SW 1271 (cell line): ENCODE data around the gene AMPD3.
A peak's percentile ranks its signal among the peaks of the same experiment; 100 is the strongest.

Experiments
- DNase-seq, 2 experiments: peaks; one replicate each; lab custom pipeline; 2025; lab: John Stamatoyannopoulos, UW

AMPD3 gene

DNA sequence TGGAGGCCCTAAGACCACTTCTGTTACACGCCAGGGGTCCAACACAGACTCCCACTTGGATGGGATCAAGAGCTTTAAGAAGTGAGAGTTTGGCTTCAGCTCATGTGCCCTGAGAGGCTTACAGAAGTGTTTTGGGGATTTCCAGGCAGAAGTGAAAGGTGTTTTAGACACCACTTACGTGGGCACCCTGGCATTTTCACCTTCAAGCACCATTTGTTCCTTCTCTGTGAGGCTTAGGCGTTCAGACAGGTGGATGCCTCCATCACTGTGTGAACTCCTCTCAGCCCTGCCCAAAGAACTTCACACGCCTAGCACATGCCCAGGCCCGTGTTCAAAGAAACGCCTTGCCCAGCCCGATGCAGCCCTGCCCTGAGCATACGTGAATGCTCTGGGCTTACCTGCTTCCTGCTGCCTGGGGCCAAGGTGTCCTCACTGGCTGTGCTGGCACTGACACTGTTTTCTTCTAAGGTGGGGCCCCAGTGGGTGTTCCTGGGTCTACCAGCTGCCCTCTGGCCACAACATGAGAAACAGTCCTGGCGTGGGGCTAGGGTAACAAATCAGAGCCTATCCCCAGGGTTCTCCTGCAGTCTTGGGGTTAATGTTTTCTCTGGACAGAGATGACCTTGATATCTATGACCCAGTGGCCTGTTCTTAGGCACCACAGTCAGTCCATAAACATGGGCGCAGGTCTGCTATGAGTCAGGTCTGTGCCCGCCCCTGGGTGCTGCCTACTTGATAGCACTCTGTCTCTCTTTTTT, 34.0 kb downstream of the AMPD3 start:
- no peak for DNase-seq

DNA sequence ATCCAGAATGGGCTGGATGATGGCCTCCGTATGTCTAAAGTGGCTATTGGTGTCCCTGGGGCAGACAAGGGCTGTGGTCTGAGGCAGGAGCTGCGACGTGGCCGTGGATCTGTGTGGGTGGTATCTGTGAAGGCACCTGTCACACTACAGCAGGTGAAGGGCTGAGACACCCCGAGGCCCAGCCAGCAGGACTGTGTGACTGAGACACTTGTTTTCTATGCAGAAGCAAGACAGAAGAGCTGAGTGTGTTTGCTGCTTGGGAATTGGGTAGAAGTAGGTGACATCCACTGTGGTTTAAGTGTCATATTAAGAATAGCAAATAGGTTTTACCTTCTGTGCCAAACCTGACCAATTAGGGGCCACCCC, 35.0 kb downstream of the AMPD3 start:
- DNase-seq: no peak

DNA sequence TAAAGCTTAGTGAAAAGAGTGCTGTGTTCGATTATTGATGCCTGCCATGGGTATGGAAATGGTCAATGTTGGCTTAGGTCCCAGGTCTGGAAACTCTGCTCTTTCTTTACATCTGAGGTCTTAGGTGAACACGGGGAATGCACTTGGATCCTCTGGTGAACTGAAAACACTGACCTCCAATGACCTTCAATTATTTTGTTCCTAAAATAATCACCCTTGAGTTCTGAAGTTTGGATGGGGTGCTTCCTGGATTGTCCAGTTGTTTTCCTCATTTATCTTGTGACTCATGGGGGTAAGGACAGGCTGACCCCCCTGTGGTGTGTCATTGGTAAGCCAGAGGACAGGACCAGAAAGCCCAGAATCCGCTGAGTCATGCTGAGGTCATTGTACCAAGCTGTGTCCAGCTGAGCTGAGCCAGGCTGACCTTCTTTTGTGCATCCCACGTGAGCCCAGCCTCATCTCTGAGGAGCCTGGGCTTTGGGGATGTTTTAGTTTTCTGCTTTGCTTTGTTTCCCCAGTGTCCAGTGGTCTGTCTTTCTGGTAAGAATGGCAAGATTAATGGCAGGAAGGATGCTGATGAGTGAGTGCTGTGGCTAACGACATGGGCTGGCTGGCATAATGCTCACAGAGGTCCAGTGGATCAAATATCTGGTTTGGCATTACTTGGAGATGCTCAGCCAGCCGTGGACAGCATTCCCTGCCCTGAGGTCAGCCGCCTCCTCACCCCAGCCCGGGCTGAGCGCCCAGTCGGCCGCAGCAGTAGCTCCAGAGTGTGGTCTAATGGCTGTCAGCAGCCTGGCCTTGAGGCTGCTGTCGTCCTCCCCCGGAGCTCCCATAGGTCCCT, 35.6 kb downstream of the AMPD3 start:
- peak; percentile 58 to 66 for DNase-seq

DNA sequence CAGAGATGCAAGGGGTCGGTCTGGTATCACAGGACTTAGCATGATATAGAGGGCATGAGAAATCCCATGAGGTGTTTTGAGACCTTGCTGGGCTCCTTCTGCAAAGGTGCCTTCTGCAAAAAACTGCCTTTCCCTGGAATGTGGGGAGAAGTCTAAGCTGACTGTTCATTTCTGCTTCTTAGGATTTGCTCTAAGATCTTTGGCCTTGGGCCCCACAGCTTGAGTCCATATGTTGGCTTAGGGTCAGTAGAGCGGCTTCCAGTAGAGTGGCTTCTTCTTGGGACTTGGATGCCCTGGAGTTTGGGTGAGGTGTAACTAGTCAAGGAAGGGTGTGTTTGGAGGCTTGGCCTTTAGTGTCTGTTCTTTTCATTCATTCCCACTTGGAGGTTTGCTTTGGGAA, 37.0 kb downstream of the AMPD3 start:
- no peak for DNase-seq

DNA sequence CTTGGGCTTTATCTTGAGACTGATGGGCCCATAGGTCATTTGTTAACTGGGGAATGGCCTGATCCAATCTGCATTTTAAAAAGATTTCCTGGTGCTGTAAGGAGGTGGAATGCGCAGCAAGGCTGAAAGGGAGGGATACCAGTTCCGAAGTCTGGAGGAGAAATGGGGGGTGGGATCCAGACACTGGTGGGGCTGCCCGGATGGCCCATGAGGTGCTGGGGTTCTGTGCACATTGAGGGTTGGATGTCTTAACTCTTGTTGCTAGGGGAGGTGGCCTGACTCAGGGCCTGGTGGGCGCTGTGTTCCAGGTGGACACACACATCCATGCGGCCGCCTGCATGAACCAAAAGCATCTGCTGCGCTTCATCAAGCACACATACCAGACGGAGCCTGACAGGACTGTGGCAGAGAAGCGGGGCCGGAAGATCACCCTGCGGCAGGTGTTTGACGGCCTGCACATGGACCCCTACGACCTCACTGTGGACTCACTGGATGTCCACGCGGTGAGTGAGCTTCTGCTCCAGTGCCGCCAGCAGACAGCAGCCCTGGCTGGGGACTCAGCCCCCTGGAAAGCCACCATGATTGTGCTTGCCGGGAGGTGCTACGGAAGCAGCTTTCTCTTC, 38.1 kb downstream of the AMPD3 start:
- DNase-seq: no peak

DNA sequence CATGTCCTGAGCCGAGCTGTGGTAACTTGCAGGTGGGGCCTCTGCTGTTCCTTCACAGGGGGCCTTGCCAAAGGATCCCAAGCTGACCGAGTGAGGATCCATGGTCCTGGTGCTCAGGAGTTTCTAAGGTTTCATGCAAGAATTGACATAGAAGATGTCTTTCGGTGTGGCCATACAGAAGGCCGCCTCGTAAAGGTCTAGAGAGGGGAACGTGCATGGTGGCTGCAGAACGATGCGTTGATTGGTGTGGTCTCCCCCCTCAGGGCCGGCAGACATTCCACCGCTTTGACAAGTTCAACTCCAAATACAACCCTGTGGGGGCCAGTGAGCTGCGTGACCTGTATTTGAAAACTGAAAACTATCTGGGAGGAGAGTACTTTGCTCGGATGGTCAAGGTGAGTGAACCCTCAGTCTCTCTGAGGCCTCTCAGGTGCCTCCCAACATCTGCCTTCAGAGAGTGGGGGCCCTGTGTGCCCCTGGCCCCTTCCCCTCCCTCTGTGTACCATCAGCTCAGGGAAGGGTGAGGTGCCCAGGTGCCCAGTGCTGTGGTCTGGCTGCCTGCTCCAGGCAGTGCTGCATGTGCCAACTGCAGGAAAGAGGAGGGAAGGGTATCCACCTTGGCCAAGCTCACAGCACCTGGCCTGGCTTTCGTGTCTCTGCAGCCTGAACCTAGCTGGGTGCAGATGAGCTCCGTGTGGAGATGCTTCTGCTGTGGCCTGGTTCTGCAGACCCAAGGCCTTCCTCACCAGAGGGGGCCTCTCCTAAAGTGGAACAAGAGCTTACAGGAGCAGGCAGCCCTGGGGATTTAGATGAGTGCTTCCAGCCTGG, 39.8 kb downstream of the AMPD3 start:
- no peak for DNase-seq

DNA sequence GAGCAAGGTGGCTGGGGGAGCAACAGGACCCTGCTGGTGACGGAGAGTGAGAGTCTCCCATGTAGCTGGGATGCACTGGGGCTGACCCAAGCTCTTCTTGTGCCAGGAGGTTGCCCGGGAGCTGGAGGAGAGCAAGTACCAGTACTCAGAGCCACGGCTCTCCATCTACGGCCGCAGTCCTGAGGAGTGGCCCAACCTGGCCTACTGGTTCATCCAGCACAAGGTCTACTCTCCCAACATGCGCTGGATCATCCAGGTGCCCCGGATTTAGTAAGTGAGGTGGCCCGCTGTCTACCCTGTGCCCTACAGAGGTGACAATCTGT, 40.4 kb downstream of the AMPD3 start:
- no peak for DNase-seq

DNA sequence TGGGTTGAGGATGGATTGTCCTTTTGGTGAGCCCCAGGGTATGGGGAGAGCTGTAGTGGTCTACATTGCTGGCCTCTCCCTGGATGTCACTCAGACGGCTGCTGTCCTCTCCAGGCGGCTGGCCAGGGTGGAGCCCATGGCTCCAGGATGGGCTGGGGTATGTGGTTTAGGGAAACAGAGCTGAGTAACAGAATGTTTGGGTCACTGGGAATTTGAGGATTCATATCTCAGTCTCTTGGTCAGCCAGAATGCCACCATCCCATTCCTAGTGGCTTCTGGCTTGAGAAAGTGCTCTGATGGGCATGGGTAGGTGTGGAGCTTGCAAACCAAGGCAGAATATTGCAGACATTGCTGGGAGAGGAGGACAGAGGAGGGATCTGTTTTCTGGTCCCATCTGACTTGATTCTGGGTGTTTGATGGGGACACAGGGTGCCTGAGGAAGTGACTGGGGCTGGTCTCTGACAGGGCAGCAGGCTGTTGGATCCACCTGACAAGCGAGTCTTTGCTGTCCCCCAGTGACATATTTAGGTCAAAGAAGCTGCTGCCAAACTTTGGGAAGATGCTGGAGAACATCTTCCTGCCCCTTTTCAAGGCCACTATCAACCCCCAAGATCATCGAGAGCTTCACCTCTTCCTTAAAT, 41.4 kb downstream of the AMPD3 start:
- no peak for DNase-seq

DNA sequence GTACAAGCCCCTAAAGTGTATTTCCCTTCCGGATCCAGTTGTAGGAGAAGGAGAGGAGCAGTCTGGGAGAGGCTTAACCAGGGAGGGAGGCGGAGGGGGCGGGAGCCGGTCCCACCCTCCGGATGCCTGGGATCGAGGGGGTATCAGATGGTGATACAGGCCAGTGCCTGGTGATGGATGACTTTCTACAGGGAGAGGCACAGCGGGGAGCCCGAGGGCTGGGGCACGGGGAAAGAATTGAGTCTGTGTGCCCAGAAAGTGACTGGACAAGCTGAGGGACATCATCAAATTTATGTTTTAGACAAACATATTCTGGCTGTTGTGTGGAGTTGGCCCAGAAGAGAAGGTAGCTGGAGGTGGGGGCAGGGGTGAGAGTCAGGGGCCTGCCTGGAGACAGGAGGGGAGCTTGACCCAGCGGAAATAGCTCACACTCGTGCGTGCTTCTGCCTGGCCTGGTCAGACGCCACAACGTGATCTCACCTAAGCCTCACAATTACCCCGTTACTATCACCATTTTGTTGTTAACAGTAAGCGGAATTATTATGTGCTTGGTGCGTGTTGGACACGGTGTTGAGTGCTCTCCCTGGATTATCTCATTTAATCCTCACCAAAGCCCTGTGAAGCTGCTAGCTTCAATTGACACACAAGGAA, 42.4 kb downstream of the AMPD3 start:
- DNase-seq: no peak

DNA sequence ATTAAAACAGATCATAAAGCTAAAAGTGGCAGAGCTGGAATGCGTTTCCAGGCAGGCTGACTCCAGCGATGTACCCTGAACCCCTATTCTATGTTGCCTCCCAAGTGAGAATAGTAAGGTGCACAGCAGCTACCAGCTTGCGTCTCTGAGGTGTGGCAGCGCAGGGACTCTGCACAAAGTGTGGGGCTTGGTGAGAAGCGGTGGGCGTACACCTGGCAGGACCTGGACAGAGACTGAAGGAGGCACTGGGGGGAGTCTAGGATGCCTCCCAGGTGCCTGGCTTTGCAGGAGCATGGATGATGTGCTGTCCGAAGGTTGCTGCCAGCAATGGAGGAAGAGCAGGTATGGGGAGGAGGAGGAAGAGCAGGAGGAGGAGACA, 42.9 kb downstream of the AMPD3 start:
- no peak for DNase-seq

DNA sequence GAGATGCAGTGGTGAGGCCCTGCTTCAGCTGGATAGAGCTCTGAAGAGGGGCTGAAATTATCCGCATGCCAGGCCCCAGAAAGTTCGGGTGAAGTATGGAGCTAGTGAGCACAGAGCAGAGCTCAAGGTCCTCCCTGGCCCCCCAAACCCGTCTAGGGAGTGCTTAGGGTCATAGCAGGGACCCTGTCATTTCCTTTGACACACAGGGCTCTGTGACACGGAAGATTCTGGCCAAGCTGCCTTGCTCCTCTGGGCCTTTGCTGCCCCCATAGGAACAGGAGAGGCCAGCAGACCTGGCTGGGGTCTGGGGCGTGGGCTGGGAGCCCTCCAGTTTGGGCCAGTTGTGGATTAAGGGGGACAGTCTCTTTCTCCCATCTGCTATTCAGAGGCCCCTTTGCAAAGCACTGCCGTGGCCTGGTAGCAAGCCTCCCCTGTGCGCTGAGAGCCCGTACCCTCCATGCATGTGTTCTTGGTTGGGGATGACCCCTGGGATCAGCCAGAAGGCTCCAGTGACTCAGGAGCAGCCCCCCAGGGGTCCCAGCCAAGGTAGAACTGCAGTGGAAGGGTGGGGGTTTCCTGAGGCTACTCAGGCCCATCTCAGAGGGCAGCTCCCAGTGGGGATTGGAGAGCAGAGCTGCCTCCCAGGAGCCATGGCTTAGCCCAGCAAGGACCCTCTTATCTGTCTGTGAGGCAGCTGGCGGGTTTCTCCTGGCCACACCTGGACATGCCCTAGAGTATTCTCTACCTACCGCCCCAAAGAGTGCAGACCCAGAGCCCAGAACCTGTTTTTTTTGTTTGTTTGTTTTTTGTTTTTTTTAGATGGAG, 43.6 kb downstream of the AMPD3 start:
- no peak for DNase-seq

DNA sequence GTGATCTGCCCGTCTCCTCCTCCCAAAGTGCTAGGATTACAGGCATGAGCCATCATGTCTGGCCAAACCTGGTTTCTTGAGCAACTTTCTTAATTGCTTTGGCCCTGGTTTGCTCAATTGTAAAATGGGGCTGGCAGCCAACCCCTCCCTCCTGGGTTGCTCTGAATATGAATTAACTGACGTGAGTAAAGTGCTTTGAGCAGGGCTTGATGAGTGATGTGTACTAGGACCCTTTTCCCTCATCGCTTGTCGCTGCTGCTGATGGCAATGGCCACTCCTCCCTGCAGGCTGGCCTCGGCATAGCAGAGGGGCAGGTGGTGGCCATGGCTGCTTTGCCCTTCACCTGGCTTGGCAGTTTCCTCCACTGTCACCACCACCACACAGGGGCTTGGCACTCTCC, 44.4 kb downstream of the AMPD3 start:
- DNase-seq: no peak

DNA sequence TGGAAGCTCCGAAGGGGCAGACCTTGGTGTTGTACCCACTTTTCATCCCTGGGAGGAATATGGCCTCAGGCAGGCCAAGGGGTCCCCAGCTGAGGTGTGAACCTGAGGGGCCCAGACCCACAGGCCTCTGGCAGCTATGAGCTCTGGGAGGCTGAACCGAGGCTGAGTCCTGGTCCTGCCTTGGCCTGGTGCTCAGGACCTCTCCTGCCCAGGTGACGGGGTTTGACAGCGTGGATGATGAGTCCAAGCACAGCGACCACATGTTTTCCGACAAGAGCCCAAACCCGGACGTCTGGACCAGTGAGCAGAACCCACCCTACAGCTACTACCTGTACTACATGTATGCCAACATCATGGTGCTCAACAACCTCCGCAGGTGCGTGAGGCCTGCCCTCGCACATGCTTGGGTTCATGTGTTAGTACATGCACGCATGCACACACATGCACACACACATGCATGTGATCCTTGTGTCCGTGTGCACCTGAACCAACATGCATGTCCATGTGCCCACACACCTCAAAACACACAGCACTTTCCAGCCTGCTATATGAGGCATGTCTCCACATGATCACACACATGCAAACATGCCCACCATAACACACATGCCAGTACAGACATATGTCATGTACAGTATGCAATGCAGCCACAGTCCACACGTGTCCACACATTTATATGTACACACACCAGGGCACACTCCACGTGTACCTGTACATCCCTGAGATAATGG, 45.0 kb downstream of the AMPD3 start:
- no peak for DNase-seq

DNA sequence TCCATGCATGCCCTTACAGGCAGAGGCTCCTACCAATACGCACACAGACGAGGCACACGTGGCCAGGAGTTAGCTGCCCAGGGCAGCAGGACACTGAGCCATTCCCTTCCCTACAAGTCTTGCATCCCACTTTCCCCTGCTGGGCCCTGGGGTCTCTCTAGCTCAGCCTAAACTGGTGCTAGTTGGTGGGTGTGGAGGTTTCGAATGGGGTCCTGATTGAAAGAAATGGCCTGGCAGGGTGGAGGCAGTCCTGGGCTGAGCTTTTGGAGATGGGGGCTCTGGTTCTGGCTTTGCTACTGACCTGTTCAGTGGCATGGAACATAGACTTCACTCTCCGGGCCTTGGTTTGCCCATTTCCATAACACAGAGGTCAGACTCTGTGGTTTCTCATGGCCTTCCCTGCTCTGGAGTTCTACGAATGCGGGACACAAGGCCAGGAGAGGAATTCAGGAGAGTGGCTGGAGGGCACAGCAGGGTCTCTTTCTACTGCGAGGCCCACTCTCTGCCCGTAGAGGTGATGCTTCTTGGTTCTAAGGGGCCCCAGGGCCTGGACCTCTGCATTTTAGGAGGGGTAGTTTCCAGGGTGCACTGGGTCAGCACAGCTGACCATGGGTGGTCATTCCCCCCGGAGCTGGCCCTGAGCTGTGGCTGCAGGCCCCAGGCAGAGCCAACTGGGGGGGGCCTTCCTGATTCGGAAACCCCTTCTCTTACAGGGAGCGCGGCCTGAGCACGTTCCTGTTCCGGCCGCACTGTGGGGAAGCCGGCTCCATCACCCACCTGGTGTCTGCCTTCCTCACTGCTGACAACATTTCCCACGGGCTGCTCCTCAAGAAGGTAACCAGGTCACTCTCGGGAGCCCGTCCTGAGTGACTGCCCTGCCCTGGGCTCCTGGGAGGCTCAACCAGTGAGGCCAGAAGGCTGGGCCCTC, 46.0 kb downstream of the AMPD3 start:
- no peak for DNase-seq

DNA sequence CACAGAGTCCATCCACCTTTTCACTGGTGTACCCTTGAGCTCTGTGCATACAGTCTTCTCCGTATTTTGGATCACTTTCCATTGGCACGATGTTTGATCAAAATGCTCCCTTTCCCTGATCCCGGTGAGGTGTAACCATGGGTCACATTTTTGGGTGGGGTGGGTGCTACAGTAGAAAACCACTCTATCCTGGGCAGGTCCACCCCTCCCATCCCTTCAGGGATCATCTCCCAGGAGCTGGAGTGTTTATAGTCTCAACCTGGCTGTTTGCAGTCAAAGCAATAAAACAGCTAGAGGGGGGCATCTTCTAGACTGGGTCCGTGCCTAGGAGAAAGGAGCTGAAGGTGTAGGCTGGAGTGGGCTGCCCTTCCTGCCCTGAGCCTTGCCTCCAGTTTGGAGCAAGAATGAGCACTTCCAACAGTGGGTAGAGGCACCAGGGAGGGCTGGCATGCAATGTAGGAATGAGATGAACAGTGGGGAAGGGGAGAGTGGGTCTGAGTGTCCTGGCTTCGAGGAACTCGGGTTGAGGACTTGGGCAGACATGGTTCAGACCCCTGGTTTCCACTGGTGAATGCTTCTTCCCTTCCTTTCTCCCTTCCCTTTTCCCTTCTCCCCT, 47.1 kb downstream of the AMPD3 start:
- no peak for DNase-seq

DNA sequence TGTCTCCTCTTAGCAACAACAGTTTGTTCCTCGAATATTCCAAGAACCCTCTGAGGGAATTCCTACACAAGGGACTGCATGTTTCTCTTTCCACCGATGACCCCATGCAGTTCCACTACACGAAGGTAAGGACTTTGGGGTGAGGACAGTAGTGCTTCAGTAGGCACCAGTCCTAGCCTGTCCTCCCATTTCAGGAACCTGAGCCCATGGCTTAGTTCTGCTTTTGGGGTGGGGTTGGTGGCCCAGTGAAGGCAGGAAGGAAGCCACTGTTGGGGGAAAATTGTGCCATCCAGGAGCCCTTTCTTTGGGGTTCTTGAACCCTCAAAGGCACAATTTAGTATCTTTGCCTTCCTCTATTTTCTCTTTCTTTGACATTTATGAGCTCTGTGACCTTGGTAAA, 47.7 kb downstream of the AMPD3 start:
- no peak for DNase-seq

DNA sequence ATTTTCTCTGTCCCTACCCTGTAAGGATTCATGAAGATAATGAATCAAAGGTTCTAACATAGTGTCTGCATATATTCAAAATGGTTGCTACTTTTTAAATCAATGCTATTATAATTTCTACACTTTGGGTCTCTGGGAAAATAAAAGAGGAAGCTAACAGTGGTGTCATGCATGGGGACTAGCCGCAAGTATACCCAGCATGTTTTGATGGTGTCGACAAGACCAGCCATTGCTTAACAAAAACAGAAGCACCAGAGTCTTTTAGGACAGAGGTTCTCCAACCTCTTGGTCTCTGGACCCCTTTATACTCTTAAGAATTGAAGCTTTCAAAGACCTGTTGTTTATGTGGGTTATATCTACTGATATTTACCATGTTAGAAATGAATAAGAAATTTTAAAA, 48.2 kb downstream of the AMPD3 start:
- DNase-seq: no peak

DNA sequence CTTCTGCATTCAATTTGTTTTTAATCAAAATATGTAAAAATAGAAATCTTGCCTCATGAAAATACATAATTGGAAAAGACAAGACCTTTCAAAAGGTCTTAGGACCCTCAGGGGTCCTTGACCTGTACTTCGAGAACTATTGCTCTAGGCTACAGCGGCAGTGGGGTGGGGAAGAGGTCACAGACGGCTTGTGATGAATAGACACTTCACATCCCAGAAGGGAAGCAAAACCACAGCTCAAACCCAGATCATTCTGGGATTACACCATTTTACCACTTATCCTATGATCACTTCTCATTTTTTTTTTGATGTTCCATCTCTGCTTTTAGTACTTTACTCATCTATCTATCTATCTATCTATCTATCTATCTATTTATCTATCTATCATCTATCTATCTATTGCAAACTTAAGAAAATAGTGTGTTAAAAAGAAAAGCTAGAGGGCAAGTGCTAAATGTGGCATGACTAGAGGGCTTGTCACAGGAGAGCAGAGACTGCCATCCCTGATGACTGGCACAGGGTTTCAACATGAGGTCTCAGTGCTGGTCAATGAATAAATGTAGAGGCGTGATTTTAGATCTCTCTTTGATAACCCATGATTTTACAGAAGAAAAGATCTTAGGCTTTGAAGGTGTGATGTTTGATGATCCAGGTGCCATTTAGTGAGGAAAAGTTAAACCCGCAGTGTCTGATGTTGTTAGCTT, 48.9 kb downstream of the AMPD3 start:
- DNase-seq: no peak
